Measurements from ENCODE around the gene PTPRE. TPM values are rescaled to one million over a fixed set of nuclear protein-coding genes. Genes with fewer than 3 reads are reported as not detected.

PTPRE gene
- total RNA-seq, 1 experiment from 2014 or later: 0.70 TPM

- H3K36me3 Mint-ChIP-seq (ENCODE audit: insufficient read depth in 1 of 3, low read depth in 3 of 3): no peaks in the 10 kb centered on the region
- H3K4me3 Mint-ChIP-seq: peak overlapping the region in 1 of 2 experiments; percentile 12; a peak in 1 of 5 replicates
- Histone ChIP-seq H2BK12ac (ENCODE audit: insufficient read length, low read depth, low read length) (no peak overlapping the region), H3K23ac (ENCODE audit: insufficient read length, low read depth, low read length) (no peak overlapping the region), H3K4ac (ENCODE audit: low read depth, low read length) (no peak overlapping the region), H3K79me1 (ENCODE audit: insufficient read depth, low read depth, low read length, poor library complexity, severe bottlenecking) (no peaks in the 10 kb centered on the region), H3K18ac (ENCODE audit: insufficient read length, low read depth, low read length) (no peak overlapping the region), H3K9me3 (ENCODE audit: control insufficient read depth, low read depth, low read length) (no peaks in the 10 kb centered on the region), H3K14ac (ENCODE audit: insufficient read depth, low read length) (no peak overlapping the region), H3K4me1 (ENCODE audit: insufficient read depth, low read length) (no peaks in the 10 kb centered on the region), H3K4me2 (ENCODE audit: insufficient read depth, insufficient read length, low read length) (no peak overlapping the region), H4K20me1 (ENCODE audit: control insufficient read depth, insufficient read depth, insufficient read length) (no peaks in the 10 kb centered on the region), H2AFZ (ENCODE audit: low read length) (no peak overlapping the region), H3K27me3 (ENCODE audit: insufficient read depth, low read length) (no peaks in the 10 kb centered on the region; the same call in 1 of the 2 replicates), H3K9ac (ENCODE audit: extremely low read depth, insufficient read length, low read length) (no peak overlapping the region), H3T11ph (ENCODE audit: low read length) (no peak overlapping the region), H4K8ac (replicated peaks; ENCODE audit: insufficient read length, low read depth, low read length) (no peak overlapping the region), H2AK5ac (ENCODE audit: insufficient read length, low read length) (no peak overlapping the region), H4K5ac (ENCODE audit: insufficient read length, low read depth, low read length) (no peak overlapping the region), H3K56ac (ENCODE audit: insufficient read length, low read depth, low read length) (no peak overlapping the region), H4K91ac (ENCODE audit: insufficient read length, low read depth, low read length) (no peak overlapping the region), H2BK15ac (ENCODE audit: low read depth, low read length) (no peak overlapping the region), H3K23me2 (ENCODE audit: insufficient read length, low read depth, low read length, poor library complexity, severe bottlenecking) (no peaks in the 10 kb centered on the region), H2BK120ac (ENCODE audit: low read depth, low read length, poor library complexity, severe bottlenecking) (no peak overlapping the region), H2BK5ac (ENCODE audit: insufficient read length, low read length) (no peak overlapping the region), H3K79me2 (ENCODE audit: insufficient read depth, low read length) (no peaks in the 10 kb centered on the region), H2BK20ac (ENCODE audit: low read depth, low read length, poor library complexity, severe bottlenecking) (no peak overlapping the region), H3K27ac (ENCODE audit: insufficient read length, low read depth, low read length) (no peak overlapping the region)
- WGBS (ENCODE audit: extremely low coverage, insufficient read length, low lambda C conversion rate): no CpG with 5 or more reads among the region's 14 CpGs
- peaks cover 45% of the 10 kb centered on the region for H3K27me3 Mint-ChIP-seq (ENCODE audit: low read depth)
- no peak overlapping the region for H3K27ac Mint-ChIP-seq
- peaks cover 3 to 4% of the 10 kb centered on the region in 2 experiments; a peak in 2 of 4 replicates for H3K4me1 Mint-ChIP-seq
- peak; percentile 18 for DNase-seq
- TF ChIP-seq CTCF (conservative IDR thresholded peaks at IDR 0.05): no peak
- no peaks in the 10 kb centered on the region; a peak in 1 of 5 replicates for H3K9me3 Mint-ChIP-seq
Observed at GRCh38 chr10:127905001-127905847, 1.7 kb upstream of the PTPRE start.

Measured in H9 (cell line).